ENCODE measurements around the gene TFR2.

Gene TFR2

DNA sequence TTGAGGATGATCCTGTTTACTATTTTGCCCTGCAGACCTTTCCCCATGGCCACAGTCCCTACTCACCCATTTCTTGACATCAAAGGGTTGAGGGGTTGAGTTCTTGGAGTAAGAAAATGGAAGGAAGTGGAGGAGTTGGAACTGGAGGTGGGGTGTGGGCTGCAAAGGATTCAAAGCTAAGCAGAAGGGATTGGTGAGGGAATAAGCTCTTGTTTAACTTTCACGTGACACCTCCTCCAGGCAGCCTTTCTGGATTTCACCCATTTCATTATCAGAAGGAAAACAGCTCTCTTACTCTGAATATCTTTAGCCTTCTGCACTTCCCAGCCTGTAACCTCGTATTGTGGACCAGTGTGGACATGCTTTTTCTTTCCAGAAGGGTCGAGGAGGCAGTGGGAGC lies 15.3 kb downstream of the TFR2 start:
- H3K27me3 ChIP-seq, result peaks cover 0 to 14% of the 10 kb centered on the region in 2 donors
- TF ChIP-seq, protein P1, sequence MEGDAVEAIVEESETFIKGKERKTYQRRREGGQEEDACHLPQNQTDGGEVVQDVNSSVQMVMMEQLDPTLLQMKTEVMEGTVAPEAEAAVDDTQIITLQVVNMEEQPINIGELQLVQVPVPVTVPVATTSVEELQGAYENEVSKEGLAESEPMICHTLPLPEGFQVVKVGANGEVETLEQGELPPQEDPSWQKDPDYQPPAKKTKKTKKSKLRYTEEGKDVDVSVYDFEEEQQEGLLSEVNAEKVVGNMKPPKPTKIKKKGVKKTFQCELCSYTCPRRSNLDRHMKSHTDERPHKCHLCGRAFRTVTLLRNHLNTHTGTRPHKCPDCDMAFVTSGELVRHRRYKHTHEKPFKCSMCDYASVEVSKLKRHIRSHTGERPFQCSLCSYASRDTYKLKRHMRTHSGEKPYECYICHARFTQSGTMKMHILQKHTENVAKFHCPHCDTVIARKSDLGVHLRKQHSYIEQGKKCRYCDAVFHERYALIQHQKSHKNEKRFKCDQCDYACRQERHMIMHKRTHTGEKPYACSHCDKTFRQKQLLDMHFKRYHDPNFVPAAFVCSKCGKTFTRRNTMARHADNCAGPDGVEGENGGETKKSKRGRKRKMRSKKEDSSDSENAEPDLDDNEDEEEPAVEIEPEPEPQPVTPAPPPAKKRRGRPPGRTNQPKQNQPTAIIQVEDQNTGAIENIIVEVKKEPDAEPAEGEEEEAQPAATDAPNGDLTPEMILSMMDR (IDR thresholded peaks at IDR 0.05), result no peak
- peak overlapping the region; percentile 28 to 43 for H3K4me3 ChIP-seq
- peak overlapping the region in 1 of 2 donors; percentile 9 for H3K27ac ChIP-seq
- H3K36me3 ChIP-seq, result peaks cover 0 to 7% (median 0%) of the 10 kb centered on the region in 3 donors
- intact Hi-C loops (cut with DNase I; ENCODE audit: low total_unique reads), result no loop called here
- no peak for DNase-seq
- no peaks in the 10 kb centered on the region for H3K9me3 ChIP-seq
- peaks cover 0 to 11% (median 9%) of the 10 kb centered on the region in 4 donors for H3K4me1 ChIP-seq

GRCh38 chr7:100623951-100624824 lies 17.2 kb downstream of the TFR2 start:
- TF ChIP-seq, protein P1 (IDR thresholded peaks at IDR 0.05), result no peak
- H3K27me3 ChIP-seq, result peaks cover 0 to 14% of the 10 kb centered on the region in 2 donors
- intact Hi-C loops (cut with DNase I; ENCODE audit: low total_unique reads), result no loop called here
- DNase-seq, result no peak
- no peak overlapping the region for H3K4me3 ChIP-seq
- peaks cover 0 to 11% (median 9%) of the 10 kb centered on the region in 4 donors for H3K4me1 ChIP-seq
- H3K9me3 ChIP-seq, result no peaks in the 10 kb centered on the region
- no peak overlapping the region for H3K27ac ChIP-seq
- peaks cover 0 to 21% (median 0%) of the 10 kb centered on the region in 3 donors for H3K36me3 ChIP-seq

- DNase-seq, result no peak
- intact Hi-C loops (cut with DNase I; ENCODE audit: low total_unique reads), result no loop called here
- Histone ChIP-seq H3K9me3 (no peaks in the 10 kb centered on the region), H3K27ac (no peak overlapping the region), H3K4me3 (no peak overlapping the region), H3K4me1 (peaks cover 0 to 4% (median 4%) of the 10 kb centered on the region in 4 donors), H3K27me3 (no peaks in the 10 kb centered on the region), H3K36me3 (peaks cover 0 to 23% (median 0%) of the 10 kb centered on the region in 3 donors)
- TF ChIP-seq, protein P1 (IDR thresholded peaks at IDR 0.05), result no peak
These were observed 19.8 kb downstream of the TFR2 start for GRCh38 chr7:100621554-100621953.

- TF ChIP-seq, protein P1 (IDR thresholded peaks at IDR 0.05), result no peak
- Histone ChIP-seq H3K4me3 (no peak overlapping the region), H3K27me3 (no peaks in the 10 kb centered on the region), H3K4me1 (no peaks in the 10 kb centered on the region), H3K9me3 (no peaks in the 10 kb centered on the region), H3K36me3 (peaks cover 0 to 27% (median 0%) of the 10 kb centered on the region in 3 donors), H3K27ac (no peak overlapping the region)
- intact Hi-C loops (cut with DNase I; ENCODE audit: low total_unique reads), result no loop called here
- DNase-seq, result no peak
These were observed 20.5 kb downstream of the TFR2 start for GRCh38 chr7:100620804-100621203.

DNA sequence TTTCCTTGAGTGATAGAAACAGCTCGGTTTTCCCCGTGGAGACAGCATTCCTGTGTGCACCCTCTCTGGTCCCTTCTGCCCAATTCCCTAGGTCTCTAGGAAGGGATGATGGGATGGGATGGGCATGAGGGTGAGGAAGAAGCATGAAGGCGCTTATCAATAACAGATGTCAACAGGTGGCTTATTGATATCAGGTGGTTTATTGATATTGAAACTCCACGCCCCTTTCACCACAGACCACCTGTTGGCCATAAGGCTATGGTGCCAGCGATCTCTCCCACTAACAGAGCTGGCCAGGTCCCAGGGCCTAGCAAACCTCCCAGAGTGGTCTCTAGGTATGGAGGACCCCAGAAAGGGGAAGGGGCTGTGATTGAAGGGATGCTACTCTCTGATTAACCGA lies 21.1 kb downstream of the TFR2 start:
- no peaks in the 10 kb centered on the region for H3K4me1 ChIP-seq

More for the DNA sequence above, 21.1 kb downstream of the TFR2 start:
- intact Hi-C loops (cut with DNase I; ENCODE audit: low total_unique reads), result no loop called here
- TF ChIP-seq, protein P1 (IDR thresholded peaks at IDR 0.05), result no peak
- DNase-seq, result no peak
- no peaks in the 10 kb centered on the region for H3K27me3 ChIP-seq
- no peaks in the 10 kb centered on the region for H3K9me3 ChIP-seq
- H3K4me3 ChIP-seq, result no peak overlapping the region
- H3K27ac ChIP-seq, result no peak overlapping the region
- peaks cover 0 to 29% (median 1%) of the 10 kb centered on the region in 3 donors for H3K36me3 ChIP-seq
